NCI-H2107 (cell line): Measurements from ENCODE around the gene PPP6R3.

Source experiments
- DNase-seq: peaks from one replicate; lab custom pipeline; 2025; lab: John Stamatoyannopoulos, UW

PPP6R3 gene

DNA sequence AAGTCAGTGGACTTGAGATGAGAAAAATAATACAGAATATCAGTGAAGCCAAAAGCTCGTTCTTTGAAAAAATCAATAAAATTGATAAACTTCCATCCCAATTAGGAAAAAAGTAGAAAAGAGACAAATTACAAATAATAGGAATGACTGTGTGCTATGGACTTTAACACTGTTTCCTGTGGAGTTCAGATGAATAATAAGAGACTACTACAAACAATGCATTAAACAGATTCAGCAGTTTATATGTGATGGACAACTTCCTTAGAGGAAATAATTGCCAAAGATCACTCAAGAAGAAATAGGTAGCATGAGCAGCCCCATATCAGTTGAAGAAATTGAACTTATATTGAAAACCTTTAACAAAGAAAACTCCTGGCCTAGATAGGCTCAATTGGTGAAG is 99.7 kb downstream of the PPP6R3 start:
- no peak for DNase-seq

DNA sequence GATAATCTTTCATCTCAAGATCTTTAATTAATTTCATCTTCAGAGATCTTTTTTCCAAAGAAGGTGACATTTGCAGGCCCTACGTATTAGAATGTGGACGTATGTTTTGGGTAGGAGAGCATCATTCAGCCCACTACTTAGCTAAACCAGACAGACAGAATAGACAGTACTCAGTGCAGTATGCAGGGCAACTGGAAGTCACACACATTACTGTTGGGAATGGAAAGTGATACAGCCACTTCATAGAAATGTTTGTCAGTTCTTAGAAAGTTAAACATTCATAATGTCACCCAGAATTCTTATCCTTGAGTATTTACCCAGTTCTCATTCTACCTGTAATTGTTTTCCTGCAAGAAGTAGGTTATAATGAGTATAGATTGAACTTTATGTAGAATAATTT is 102.9 kb downstream of the PPP6R3 start:
- no peak for DNase-seq

DNA sequence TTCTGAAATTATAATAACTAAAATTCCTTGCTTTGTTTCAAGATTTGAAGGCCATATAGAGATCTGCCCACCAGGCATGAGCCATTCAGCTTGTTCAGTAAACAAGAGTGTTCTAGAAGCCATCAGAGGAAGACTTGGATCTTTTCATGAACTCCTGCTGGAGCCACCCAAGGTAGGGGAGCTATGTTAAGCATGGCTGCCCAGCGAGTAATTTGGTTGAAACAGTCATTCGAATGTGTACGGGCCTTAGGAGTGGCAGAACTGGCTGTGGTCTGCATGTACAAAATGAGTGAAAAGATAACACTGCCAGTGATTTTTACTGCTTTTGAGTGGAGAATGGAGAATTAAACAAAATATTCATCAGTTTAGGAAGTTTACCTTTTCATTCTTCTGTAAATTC is 103.7 kb downstream of the PPP6R3 start:
- DNase-seq = no peak

- no peak for DNase-seq
These were observed 105.2 kb downstream of the PPP6R3 start for GRCh38 chr11:68565768-68566167.

DNA sequence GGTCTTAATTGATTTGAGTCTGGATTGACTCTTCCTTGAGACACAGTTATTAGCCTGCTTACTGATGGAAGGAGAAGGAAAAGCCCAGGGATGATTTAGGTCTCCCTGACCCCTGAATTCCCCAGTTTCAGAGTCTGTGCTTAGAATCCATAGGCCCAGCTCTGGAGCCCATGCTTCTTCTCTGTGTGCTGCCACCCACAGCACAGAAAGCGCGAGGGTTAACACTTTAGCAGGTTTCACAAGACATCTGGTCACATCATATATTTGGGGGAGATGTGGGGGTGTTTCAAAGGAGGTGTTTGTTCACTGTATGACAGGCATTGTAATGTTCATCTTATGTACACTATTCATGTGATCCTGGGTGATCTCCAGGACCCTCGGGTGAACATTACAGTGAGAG is 107.0 kb downstream of the PPP6R3 start:
- DNase-seq = no peak

DNA sequence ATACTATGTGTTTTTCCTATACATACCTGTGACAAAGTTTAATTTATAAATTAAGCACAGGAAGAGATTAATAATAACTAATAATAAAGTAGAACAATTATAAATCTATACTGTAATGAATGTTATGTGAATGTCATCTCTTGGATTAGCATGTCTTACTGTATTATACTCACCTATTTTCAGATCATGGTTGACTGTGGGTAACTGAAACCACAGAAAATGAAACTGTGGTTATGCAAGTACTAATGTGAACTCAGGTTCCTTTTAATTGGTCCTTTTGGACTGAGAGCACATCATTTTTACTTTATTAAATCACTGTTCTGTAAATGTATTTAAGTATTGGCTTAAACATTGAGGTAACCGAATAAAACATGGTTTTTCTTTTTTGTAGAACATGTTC is 108.8 kb downstream of the PPP6R3 start:
- no peak for DNase-seq

- no peak for DNase-seq
These were observed 110.1 kb downstream of the PPP6R3 start for GRCh38 chr11:68570691-68571090.

GRCh38 chr11:68574308-68574707 is 113.8 kb downstream of the PPP6R3 start:
- DNase-seq = no peak

DNA sequence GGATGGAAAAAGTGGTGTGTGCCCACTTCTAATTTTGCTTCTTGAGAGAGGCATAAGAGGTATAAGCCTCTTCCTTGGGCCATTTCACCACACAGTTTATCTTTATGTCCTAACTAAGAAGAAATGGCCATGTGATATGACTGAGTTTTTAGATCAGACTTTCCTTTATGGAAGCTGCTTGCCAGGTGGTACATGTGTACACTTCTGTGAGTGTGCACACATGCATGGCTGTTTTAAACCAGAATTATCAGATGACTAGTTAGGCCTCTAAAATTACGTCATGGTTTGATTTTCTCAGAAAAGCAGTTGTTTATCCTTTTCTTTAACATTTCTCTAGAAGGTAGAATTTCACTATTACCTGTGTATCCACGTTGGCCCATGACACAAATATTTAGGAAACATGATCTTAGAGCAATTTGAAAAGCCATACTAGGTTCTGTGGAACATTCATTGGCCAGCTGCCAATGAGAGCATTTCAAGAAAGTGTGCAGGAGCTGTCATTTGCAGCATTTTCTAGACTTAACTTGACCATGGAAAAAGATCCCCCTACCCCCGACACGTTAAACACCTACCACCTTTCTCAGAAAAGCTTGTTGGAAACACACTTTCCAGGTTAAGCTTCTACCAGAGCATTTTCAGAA is 114.6 kb downstream of the PPP6R3 start:
- no peak for DNase-seq

GRCh38 chr11:68579455-68579854 is 118.9 kb downstream of the PPP6R3 start:
- no peak for DNase-seq

- peak; percentile 6 for DNase-seq
These were observed 120.9 kb downstream of the PPP6R3 start for GRCh38 chr11:68581439-68581838.

- no peak for DNase-seq
These were observed 121.3 kb downstream of the PPP6R3 start for GRCh38 chr11:68581901-68582300.

- DNase-seq = no peak
These were observed 122.0 kb downstream of the PPP6R3 start for GRCh38 chr11:68582416-68583040.

GRCh38 chr11:68583041-68583446 is 122.5 kb downstream of the PPP6R3 start:
- DNase-seq = no peak

DNA sequence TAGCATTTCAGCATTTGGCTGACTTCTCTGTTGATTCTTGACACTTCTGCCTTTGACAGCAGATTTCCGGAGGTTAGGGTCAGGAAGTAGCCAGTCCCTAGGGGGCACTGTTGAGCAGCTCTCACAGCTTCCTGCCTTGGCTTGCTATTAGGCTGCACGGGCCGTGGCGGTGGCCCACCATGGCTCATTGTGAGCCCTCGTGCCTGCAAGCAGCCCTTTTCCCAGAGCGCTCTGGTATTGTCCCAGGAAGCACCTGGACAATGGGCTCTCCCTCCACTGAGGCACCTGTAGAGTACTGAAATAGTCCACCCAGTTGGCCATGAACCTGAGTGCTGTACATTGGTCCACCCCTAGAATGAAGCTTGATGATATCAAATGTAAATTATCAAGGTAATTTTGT is 123.5 kb downstream of the PPP6R3 start:
- no peak for DNase-seq

- no peak for DNase-seq
These were observed 124.5 kb downstream of the PPP6R3 start for GRCh38 chr11:68584991-68585524.

- no peak for DNase-seq
These were observed 129.1 kb downstream of the PPP6R3 start for GRCh38 chr11:68589547-68590216.

- DNase-seq = no peak
These were observed 131.2 kb downstream of the PPP6R3 start for GRCh38 chr11:68591719-68592118.

- DNase-seq = no peak
These were observed 132.9 kb downstream of the PPP6R3 start for GRCh38 chr11:68593441-68593840.

DNA sequence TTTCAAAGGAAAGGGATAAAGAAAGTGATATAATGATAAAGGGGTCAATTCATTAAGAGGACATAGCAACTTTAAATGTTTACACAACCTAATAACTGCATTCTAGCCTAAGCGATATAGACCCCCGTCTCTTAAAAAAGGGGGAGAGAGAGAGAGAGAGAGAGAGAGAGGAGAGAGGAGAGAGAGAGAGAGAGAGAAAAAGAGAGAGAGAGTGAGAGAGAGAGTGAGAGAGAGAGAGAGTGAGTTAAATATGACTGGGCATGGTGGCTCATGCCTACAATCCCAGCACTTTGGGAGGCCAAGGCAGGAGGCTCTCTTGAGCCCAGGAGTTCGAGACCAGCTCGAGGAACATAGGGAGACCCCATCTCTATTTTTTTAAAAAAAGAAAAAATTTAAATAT is 133.6 kb downstream of the PPP6R3 start:
- no peak for DNase-seq

GRCh38 chr11:68596231-68596630 is 135.7 kb downstream of the PPP6R3 start:
- no peak for DNase-seq

- no peak for DNase-seq
These were observed 138.5 kb downstream of the PPP6R3 start for GRCh38 chr11:68598816-68599653.
